Endothelial cell of umbilical vein (primary cell): Measurements from ENCODE around the gene ARID1B.

Experiments
- CTCF ChIP-seq, 2 donors: IDR thresholded peaks; 1 replicate in 1 of 2; 2 replicates in 1 of 2; pipeline ENCODE4 v1.5.1; 2011; ENCODE audit warnings: low read length in 2 of 2, mild to moderate bottlenecking in 2 of 2, moderate library complexity in 2 of 2, control low read depth in 1 of 2, inconsistent platforms in 1 of 2, low read depth in 1 of 2; ENCODE audit not compliant: insufficient read depth in 1 of 2; ENCODE audit errors: extremely low read depth in 1 of 2
- EZH2 ChIP-seq: IDR thresholded peaks from 2 replicates; pipeline ENCODE4 v1.6.1; 2012; ENCODE audit warnings: borderline replicate concordance, low read depth, mild to moderate bottlenecking, moderate library complexity, low read length, inconsistent platforms; ENCODE audit not compliant: severe bottlenecking
- FOS ChIP-seq: IDR thresholded peaks from 2 replicates; pipeline ENCODE4 v1.6.1; 2011; ENCODE audit warnings: mild to moderate bottlenecking, low read length, moderate library complexity, borderline replicate concordance; ENCODE audit not compliant: insufficient read depth
- GATA2 ChIP-seq: IDR thresholded peaks from 2 replicates; pipeline ENCODE4 v1.7.0; 2011; ENCODE audit warnings: low read depth, mild to moderate bottlenecking, moderate library complexity, mixed read lengths, low read length; ENCODE audit not compliant: insufficient read length, insufficient read depth
- MAX ChIP-seq: IDR thresholded peaks from 2 replicates; pipeline ENCODE4 v1.6.1; 2011; ENCODE audit not compliant: insufficient read depth, insufficient read length
- MYC ChIP-seq: IDR thresholded peaks from one replicate; pipeline ENCODE4 v1.6.1; 2011; ENCODE audit warnings: mild to moderate bottlenecking, low read depth, low read length
- POLR2A ChIP-seq: IDR thresholded peaks from 2 replicates; pipeline ENCODE4 v1.6.1; 2012; ENCODE audit warnings: low read depth, mild to moderate bottlenecking, control low read depth, low read length
- POLR2AphosphoS5 ChIP-seq: IDR thresholded peaks from 2 replicates; pipeline ENCODE4 v1.6.1; 2012; ENCODE audit warnings: low read depth, mild to moderate bottlenecking, control low read depth, low read length, moderate library complexity; ENCODE audit not compliant: insufficient read depth

GRCh38 chr6:156948277-156948676 lies 171.1 kb downstream of the ARID1B start:
- TF ChIP-seq CTCF (IDR thresholded peaks at IDR 0.05; ENCODE audit: extremely low read depth in 1 of 2, insufficient read depth in 1 of 2, low read depth in 1 of 2, low read length in 2 of 2) (no peak), POLR2A (no peak), POLR2AphosphoS5 (no peak), EZH2 (no peak), FOS (no peak), MAX (no peak), MYC (no peak), GATA2 (no peak)
